HG02588 (cell line): ENCODE data around the gene STXBP5.
A peak's percentile ranks its signal among the peaks of the same experiment; 100 is the strongest.

Source experiments
- ATAC-seq: cut with Tn5 transposase; IDR thresholded peaks from one replicate; pipeline ENCODE4 v1.9.1; 2021; ENCODE audit warnings: mild to moderate bottlenecking, moderate library complexity; ENCODE audit not compliant: unreplicated experiment

Gene STXBP5

GRCh38 chr6:147204060-147204785, at the start of gene STXBP5:
STXBP5 (plus strand) TSS chr6:147204417; CDS start chr6:147204533, 116 bp downstream.
- ATAC-seq, result peak; percentile 29

GRCh38 chr6:147154454-147154853, 49.8 kb upstream of the STXBP5 start:
- no peak for ATAC-seq

- ATAC-seq, result no peak
These were observed 48.0 kb upstream of the STXBP5 start for GRCh38 chr6:147156218-147156617.

- ATAC-seq, result no peak
These were observed 47.3 kb upstream of the STXBP5 start for GRCh38 chr6:147156799-147157382.

GRCh38 chr6:147157930-147158329, 46.3 kb upstream of the STXBP5 start:
- ATAC-seq, result no peak

- no peak for ATAC-seq
These were observed 45.3 kb upstream of the STXBP5 start for GRCh38 chr6:147158881-147159280.

GRCh38 chr6:147159536-147160374, 44.5 kb upstream of the STXBP5 start:
- no peak for ATAC-seq

- no peak for ATAC-seq
These were observed 43.6 kb upstream of the STXBP5 start for GRCh38 chr6:147160593-147160992.

- no peak for ATAC-seq
These were observed 42.8 kb upstream of the STXBP5 start for GRCh38 chr6:147161253-147161973.

GRCh38 chr6:147161974-147162495, 42.2 kb upstream of the STXBP5 start:
- ATAC-seq, result no peak

- no peak for ATAC-seq
These were observed 39.5 kb upstream of the STXBP5 start for GRCh38 chr6:147164761-147165160.

- ATAC-seq, result no peak
These were observed 37.8 kb upstream of the STXBP5 start for GRCh38 chr6:147166360-147166944.

GRCh38 chr6:147166992-147167391, 37.2 kb upstream of the STXBP5 start:
- no peak for ATAC-seq

GRCh38 chr6:147167576-147168461, 36.4 kb upstream of the STXBP5 start:
- ATAC-seq, result no peak

GRCh38 chr6:147169529-147169928, 34.7 kb upstream of the STXBP5 start:
- ATAC-seq, result no peak

- no peak for ATAC-seq
These were observed 33.9 kb upstream of the STXBP5 start for GRCh38 chr6:147170269-147170668.

GRCh38 chr6:147173140-147173539, 31.1 kb upstream of the STXBP5 start:
- no peak for ATAC-seq

- ATAC-seq, result no peak
These were observed 30.4 kb upstream of the STXBP5 start for GRCh38 chr6:147173675-147174308.

GRCh38 chr6:147176795-147177194, 27.4 kb upstream of the STXBP5 start:
- no peak for ATAC-seq
